GM21529 (cell line): ENCODE results near the gene AICDA.
"Not testable (repeated sequence)": the region's sequence is repeated elsewhere in the genome, so short reads cannot be mapped to it uniquely, and the experiment has no call there.

Experiments used
- ATAC-seq: cut with Tn5 transposase; IDR thresholded peaks from one replicate; pipeline ENCODE4 v1.9.1; 2021; ENCODE audit not compliant: unreplicated experiment

Gene AICDA

DNA sequence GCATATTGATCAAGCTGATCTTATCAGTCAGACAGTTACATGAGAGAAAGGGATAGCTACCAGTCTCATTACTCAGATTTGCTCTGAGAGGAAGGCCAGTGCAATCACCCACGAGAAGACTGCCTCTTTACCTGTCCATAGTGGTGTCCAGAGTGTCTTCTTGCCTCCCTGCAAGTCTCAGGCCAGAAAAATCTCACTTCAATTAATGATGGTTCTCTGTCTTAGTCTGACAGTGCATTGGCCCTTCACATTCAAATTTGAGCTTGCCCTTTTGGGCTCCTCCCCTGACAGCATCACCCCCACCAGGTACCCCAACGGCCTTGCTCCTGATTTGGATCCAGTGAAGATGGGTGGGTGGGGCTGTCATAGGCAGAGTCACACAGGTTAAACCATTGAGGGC lies at the start of gene AICDA:
AICDA (minus strand) TSS at position 231 of the 400 bp plus-strand sequence; CDS start at position 139, 92 bp downstream.
- peak; percentile 38 for ATAC-seq

GRCh38 chr12:8661751-8662150 lies 49.1 kb upstream of the AICDA start:
- no peak for ATAC-seq

DNA sequence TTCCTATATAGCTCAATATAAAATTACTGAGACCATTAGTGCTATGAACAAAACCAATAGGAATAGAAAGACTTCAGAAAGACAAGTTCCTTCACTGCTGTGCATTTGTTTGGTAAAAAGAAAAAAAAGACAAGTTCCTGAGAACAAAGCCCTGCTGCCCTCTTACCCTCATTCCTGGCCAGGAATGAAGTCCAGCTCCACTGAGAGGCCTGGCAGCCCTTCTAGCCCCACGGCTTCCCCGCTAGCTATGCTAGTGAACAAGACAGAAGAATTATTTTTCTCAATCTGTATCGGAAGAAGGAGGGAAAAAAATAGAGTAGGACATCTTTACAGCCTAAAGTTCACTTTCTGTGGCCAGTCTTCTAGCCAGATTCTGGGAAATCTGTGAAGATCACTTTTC lies 48.4 kb upstream of the AICDA start:
- ATAC-seq = no peak

DNA sequence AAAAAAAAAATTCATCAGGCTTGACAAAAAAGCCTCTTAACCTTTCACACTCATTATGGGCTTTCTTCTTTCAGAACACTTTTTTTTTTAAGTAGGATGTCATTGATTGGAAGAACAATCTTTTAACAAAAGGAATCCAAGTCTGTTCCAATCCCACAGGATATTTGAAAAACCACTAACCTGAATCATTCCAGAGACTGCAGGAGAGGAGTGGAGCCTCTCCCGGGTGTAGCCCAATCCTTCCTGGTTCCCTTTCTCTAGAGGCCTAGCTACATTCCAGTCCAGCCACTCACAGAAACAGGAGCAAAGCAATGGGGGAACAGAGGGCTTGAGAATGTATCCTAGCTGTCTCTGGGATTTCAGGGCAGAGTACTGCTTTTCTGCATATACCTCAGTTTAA lies 45.7 kb upstream of the AICDA start:
- ATAC-seq = no peak

GRCh38 chr12:8655421-8655820 lies 42.8 kb upstream of the AICDA start:
- no peak for ATAC-seq

- peak; percentile 81 for ATAC-seq
Observed at GRCh38 chr12:8648576-8649205, 36.0 kb upstream of the AICDA start.

- ATAC-seq = no peak
Observed at GRCh38 chr12:8647968-8648367, 35.3 kb upstream of the AICDA start.

DNA sequence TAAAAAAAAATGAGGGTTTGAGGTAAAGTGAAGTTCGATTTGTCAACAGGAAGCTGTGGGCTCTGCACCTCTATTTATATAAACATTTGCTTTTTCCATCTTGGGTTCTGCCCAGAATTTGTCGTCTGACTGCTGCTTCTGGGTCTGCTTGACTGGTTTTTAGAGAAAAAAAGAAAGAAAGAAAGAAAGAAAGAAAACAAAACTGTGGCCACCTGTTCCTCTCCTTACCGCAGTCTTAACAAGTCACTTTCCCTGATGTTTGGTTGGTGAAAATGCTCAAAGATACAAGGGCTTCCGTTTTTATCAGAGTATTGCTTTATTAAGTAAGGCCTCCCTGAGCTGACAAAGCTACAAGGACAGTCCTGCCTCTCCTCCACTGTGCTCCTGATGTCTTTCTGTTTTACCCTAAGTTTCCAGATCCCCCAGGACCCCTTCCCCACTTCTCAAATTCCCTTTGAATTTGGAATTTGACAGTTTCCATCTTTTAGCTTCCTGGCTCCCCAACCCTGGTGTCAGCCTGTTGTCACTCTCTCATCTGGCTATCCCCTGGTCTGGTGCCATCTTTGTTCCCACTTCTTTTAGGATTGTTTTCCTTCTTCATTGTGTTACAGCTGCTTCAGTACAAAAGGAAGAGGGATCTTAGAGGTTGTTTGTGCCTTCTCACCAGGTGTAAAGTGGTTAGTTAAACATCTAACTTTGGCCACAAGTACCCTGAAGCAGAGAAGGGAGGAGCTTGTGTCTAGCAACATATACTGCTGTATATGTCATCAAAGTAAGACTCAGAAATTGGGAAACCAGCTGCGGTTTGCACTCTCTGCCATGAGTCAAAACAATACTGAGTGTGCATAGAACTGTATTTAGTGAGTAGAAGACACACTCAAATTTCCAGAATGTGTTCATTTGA lies 31.9 kb upstream of the AICDA start:
- ATAC-seq = peak; percentile 65

DNA sequence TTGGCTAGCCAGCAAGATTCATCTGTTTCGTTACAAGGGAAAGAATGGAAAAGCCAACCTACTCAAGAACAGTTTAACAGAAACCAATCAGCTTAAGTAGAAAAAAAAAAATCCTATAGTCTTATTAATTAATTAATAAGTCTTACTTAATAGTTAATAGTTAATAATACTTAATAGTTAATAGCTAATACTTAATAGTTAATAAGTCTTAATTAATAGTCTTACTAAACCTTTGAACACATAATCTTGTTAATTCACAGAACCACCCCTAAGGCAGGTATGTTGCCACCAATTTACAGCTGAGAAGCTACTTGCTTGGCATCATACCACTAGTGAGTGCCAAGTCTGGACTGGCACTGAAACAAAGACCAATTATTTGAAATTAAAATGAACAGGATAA lies 30.1 kb upstream of the AICDA start:
- ATAC-seq = no peak

- no peak for ATAC-seq
Observed at GRCh38 chr12:8639936-8640335, 27.3 kb upstream of the AICDA start.

DNA sequence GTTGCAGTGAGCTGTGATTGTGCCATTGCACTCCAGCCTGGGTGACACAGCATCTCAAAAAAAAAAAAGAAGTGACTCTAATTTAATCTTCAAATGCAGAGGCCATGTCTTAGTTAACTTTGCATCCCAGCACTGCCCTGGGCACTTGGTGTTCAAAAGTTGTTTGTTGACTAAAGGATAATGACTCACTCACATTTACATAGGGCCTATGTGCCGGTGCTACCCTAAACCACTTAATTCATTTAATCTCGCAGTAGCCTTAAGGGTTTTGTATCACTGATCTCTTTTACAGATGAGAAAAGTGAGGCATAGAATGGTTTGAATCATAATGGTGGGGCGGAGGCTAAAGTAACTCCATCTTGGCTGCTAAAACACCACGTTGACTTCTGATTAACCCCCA lies 26.3 kb upstream of the AICDA start:
- no peak for ATAC-seq

DNA sequence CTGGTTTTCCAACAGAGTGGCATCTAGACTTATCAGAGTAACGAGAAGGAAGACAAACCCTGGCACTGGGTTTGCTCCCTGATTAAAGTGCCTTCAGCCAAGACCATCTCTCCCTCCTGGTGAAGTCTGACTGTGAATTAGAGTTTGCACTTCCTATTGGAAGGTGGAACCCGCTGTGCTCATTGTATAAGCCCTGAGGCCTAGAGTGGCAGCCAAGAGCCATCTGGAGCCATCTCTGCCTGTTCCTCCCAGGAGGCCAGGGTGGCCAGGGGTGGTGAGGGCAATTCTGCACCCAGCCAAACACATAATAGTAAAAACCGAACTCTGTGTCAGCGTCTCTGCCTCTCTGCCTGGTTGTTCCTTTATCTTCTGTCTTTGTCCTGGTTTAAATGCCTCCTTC lies 25.0 kb upstream of the AICDA start:
- ATAC-seq = no peak

DNA sequence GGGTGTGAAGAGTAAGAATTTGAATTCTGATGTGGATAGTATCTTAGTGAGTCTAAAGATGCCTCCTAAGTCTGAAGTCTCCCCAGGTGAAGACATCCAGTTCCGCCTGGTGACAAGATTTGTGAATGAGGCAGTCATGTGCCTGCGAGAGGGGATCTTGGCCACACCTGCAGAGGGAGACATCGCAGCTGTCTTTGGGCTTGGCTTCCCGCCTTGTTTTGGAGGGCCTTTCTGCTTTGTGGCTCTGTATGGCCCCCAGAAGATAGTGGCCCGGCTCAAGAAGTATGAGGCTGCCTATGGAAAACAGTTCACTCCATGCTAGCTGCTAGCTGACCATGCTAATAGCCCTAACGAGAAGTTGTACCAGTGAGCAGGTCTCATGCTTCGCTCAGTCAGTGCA lies 24.6 kb upstream of the AICDA start:
- ATAC-seq = no peak

DNA sequence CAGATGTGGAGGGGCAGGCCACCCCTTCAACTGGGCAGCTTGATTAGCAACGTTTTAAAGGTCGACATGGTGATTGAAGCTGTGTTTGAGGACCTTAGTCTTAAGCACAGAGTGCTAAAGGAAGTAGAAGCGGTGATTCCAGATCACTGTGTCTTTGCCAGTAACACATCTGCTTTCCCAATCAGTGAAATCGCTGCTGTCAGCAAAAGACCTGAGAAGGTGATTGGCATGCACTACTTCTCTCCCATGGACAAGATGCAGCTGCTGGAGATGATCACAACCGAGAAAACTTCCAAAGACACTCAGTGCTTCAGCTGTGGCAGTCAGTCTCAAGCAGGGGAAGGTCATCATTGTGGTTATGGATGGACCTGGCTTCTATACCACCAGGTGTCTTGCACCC lies 23.9 kb upstream of the AICDA start:
- ATAC-seq = no peak

GRCh38 chr12:8636007-8636346 lies 23.3 kb upstream of the AICDA start:
- ATAC-seq = not testable (repeated sequence)

DNA sequence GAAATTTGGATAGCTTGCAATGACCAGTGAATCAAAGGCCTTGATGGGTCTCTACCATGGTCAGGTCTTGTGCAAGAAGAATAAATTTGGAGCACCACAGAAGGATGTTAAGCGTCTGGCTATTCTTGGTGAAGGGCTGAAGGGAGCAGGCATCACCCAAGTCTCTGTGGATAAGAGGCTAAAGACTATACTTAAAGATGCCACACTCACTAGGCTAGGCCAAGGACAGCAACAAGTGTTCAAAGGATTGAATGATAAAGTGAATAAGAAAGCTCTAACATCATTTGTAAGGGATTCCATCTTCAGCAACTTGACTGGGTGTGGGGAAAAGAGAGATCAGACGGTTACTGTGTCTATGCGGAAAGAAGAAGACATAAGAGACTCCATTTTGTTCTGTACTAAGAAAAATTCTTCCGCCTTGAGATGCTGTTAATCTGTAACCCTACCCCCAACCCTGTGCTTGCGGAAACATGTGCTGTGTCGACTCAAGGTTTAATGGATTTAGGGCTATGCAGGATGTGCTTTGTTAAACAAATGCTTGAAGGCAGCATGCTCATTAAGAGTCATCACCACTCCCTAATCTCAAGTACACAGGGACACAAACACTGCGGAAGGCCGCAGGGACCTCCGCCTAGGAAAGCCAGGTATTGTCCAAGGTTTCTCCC lies 22.8 kb upstream of the AICDA start:
- not testable (repeated sequence) for ATAC-seq

DNA sequence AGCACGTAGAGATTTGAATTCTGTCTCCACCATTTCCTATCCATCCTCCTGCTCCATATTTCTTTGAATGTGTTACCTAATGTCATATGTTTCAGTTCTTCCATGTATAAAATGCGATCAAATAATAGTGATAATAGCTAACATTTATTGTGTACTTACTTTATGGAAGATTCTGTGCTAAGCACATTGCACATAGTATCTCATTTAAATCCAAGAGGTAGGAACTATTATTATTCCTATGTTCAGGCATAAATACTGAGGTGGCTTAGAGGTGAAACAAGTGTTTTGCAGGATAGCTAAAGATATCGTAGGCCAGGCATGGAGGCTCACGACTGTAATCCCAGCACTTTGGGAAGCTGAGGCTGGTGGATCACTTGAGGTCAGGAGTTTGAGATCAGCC lies 17.5 kb upstream of the AICDA start:
- ATAC-seq = no peak

GRCh38 chr12:8629486-8630033 lies 16.9 kb upstream of the AICDA start:
- ATAC-seq = peak; percentile 94

DNA sequence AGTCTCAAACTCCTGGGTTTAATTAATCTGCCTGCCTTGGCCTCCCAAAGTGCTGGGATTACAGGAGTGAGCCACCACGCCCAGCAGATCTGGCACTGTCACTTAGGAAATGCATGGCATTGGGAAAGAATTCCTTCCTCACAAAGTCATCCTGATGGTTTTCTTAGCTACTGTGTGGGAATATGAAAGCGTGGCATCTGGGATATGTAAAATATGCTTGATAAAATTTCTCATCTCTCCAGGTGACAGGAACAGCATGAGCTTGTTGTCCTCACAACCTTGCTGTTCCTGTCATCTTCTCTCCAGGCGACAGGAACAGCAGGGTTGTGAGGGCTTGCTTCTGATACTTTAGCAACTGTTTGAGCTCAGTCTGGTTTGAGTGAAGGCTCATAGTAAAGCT lies 16.1 kb upstream of the AICDA start:
- ATAC-seq = no peak

DNA sequence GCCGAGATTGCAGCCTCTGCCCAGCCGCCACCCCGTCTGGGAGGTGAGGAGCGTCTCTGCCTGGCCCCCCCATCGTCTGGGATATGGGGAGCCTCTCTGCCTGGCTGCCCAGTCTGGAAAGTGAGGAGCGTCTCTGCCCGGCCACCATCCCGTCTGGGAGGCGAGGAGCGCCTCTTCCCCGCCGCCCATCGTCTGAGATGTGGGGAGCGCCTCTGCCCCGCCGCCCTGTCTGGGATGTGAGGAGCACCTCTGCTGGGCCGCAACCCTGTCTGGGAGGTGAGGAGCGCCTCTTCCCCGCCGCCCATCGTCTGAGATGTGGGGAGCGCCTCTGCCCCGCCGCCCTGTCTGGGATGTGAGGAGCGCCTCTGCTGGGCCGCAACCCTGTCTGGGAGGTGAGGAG lies 12.1 kb upstream of the AICDA start:
- not testable (repeated sequence) for ATAC-seq

DNA sequence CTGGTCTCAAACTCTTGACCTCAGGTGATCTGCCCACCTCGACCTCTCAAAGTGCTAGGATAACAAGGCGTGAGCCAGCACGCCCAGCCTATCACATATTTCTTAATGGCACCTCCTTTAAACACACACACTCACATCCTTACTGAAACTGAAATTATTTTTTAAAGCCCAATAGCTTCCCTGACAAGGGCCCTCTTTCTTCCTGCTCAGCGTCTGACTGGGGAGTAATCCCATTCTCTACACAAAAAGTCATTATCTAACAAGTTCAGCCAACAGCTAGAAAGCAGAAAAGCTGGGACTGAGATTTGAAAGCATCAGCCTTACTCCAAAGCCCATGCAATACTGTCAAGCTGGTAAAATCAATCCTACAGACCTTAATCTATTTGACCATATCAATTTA lies 10.0 kb upstream of the AICDA start:
- ATAC-seq = no peak

GRCh38 chr12:8615206-8615605 lies 2.5 kb upstream of the AICDA start:
- no peak for ATAC-seq
